Hippocampal formation (tissue), 2 donors: ENCODE measurements around the gene CSMD2.

Experiments used
- DNase-seq, 2 donors: peaks; one replicate each; lab custom pipeline; 2025; lab: John Stamatoyannopoulos, UW

CSMD2 gene

DNA sequence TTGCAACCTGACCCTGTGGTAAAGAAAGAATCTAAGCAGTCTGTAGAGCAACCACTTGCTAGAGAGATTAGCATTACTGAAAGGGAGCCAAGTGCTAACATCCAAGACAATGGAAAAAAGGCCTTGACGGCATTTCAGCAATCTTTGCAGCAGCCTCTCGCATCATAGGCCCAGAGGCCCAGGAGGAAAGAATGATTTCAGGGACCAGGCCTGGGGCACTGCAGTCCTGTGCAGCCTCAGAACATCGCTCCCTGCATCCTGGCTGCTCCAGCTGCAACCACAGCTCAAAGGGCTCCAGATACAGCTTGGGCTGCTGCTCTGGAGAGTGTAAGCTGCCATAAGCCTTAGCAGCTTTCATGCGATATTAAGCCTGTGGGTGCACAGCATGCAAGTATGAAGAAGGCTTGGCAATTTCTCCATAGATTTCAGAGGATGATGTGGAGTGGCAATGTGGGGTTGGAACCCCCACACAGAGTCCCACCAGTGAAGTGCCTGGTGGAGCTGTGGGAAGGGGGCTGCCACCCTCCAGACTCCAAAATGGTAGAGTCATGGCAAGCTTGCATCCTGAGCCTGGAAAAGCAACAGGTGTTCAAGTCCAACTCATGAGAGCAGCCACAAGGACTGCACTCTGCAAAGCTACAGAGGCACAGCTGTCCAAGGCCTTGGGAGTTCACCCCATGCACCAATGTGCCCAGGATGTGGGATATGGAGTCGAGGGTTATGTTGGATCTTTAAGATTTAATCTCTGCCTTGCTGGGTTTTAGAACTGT, 411.8 kb downstream of the CSMD2 start:
- no peak for DNase-seq

DNA sequence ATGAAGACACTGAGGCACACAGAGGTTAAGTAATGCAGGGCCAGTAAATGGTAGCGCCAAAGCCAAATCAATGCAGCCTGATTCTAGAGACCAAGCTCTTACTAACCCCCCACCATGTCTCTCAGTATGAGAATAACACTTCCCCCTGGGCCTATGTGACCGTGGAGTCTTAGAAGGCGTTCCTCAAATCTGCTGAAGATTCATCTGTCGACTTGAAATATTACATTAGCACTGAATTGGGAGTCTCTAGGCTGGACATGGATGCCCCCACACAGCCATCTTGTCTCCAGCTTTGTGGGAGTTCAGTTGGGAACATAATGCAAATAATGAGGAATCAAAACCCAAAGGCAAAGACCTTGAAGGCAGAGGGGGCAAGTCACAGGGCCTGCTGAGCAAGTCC, 419.1 kb downstream of the CSMD2 start:
- no peak for DNase-seq

DNA sequence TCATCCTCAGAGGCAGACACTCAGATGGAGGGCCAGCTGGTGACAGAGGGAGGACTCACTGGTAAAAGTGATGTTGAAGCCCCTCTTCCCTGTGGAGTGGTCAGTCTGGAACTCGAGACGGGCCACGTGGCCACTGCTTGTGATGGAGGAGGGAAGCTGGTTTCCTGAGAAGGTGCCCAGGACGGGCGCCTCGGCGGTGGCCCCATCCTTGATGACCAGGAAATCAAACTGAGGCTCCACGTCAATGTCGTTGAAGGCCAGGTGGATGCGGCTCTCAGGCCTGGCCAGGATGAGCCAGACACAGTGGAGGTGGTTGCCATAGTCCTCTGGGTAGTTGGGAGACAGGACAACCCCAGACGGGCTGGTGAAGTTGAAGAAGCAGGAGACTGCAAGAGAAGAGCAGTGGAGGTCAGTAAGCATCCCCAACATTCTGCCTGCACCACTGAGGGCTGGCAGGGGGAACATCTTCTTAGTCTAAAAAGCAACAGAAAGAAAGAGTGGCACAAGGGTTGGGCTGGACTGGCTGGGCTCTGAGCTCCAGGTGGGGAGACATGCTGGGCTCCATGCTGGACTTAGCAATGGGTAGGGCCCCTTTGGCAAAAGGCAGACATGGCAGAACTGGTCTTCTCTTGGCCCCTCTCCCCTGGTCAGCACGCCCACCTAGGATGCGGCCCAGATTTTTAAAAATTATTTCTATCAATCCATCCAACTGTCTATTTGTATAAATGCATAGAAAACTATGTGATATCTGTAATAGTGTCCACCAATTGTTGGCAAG, 421.6 kb downstream of the CSMD2 start:
- no peak for DNase-seq

DNA sequence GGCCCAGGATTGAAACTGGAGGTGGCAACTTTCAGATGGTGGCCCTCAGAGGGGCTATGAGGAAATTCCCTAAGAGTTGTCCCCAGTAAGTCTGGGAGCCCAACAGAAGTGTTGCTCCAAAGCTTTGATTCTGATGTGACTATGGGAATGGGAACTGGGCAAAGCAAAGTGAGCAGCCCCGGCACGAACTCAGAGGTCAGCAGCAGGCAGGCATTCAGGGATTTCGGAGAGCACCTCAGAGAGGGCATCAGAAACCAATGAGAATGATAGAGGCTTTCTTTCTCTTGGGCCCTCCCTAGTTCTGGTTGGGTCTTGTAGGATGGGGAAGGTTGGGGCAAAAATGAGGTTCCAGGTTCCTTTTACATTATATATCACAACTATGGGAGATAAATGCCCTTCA, 422.4 kb downstream of the CSMD2 start:
- DNase-seq = no peak

DNA sequence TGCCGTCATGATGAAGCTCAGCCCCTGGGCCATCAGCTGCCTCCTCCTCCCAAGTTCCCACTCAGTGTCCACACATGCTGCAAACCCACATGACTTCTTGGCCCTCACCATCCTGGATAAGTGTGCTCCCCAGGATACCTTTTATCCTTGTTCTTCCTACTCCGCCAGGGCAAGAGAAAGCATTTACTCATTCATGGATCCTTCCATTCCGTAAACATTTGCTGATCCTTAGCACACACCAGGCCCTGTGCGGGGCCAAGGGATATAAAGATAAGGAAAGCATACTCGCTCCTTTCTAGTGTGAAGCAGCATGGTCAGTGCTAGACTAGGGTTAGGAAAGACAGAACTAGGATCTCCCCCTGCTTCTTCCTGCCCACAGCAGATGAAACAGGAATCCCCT, 423.3 kb downstream of the CSMD2 start:
- DNase-seq = no peak

DNA sequence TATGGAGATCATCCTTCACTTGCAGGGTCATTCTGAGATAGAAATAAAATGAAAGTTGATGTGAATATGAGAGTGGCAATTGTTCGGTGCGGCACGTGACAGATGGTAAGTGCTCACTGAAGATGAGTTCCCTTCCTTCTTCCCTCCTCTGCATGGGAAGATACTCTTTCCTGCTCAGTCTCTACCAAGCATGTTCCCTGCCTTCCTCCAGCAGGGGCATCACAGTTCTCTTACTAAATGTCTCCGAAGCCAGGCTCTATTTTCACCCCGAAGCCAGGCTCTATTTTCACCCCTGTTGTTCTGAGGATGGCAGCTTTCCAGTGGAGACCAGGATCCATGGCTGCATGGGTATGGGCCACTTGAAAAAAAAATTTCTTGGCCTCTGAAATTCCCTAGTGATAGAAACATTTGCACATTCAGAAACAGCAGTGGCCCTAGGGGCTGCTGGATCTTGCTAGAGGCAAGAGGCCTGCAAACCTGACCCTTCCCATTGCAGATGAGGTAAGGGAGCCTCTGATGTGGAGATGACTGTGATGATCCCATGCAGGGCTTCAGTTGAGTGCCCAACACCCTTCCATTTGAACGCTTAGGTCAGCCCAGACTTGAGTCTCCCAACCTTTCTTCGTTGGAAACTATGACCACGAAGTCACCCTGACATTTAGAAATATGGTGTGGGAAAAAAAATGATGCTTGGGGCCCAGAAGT, 424.8 kb downstream of the CSMD2 start:
- DNase-seq = no peak

DNA sequence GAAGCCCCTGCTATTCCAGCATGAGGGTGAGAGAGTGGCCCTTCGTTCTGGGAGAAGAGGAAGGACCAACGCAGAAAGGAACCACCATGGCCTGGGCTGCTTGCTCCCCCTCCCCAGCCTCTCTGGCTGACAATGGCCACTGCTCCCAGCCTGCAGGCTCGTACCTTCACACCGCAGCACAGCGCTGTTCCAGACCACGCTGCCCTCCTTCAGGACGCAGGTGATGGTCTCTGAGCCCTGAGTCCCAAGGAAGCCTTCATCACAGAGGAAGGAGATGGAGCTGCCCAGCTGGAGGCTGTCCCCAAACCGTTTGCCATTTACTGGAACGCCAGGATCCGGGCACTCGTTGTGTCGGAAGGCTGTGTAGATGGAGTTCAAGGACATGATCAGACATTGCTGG, 426.1 kb downstream of the CSMD2 start:
- DNase-seq = no peak

DNA sequence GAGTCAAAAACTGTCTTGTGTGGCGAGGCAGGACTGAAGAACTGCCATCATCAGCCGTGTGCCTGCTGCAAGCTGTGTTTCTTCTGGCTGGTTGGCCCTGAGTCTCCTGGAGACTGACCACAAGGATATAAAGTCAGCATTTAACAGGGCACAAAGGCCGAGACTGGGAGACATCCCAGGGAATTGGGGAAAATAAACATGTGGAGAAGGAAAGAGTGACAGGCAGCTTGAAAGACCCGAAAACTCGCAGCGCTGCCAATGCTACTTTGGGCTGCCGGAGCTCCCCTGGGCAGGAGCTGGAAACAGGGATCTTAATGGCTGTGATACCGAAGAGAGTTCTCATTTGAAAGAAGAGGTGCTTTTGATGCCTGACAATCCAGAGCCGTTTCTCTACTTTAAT, 426.5 kb downstream of the CSMD2 start:
- no peak for DNase-seq

DNA sequence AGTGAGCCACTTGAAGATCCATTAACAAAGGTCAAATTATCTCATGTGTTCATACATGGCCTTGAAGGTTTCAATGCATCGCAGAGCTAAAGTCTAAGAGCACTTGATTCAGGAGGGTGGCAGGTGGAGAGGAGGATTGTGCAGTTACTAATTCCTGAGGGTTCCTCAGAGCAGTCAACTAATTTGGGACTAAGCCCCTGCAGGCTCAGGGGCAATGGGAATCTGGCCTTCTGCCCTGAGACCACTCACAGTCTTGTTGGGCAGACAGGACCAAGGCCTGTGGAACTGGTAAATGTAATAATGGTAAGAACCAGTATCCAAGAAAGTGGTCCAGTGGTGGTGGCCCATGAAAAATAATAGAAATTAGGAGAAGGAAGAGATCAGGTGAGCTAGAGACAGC, 428.5 kb downstream of the CSMD2 start:
- no peak for DNase-seq

DNA sequence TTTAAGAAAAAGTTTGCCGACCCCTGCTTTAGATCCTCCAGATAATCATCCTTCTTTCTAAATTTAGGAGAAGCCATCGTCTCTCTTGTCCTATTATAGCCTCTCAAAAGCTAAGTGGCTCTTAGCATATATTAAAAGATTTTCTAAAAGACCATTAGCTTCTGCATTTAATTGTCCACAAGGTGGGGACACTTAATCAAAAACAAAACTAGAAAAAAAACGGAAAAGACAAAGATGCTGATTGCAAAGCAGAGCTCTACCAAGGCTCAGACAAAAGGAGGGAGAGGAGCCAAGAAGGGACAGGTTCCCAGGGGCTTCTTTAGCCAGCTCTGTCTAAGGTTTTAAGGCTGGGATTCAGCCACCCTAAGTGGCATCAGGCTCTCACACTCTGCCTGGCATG, 429.4 kb downstream of the CSMD2 start:
- DNase-seq = peak in 1 of 2 donors; percentile 4

DNA sequence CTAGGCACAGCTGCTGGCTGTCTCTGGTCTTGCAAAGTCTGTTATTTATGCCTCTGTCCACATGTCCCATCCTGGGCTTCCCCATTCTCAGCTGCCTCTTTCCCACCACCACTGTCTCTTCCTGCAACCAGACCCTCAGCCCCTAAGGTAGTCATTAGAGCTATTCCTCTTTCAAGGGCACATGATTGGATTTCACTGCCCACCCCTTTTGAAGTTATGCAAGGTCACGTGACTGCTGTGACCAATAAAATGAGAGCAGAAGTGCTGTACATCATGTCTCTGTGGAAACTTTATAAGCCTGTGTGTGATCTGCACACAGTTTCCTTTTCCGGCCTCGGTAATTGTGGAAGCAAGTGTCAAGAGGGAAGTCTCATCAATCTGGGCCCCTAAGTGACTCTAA, 437.7 kb downstream of the CSMD2 start:
- DNase-seq = no peak

DNA sequence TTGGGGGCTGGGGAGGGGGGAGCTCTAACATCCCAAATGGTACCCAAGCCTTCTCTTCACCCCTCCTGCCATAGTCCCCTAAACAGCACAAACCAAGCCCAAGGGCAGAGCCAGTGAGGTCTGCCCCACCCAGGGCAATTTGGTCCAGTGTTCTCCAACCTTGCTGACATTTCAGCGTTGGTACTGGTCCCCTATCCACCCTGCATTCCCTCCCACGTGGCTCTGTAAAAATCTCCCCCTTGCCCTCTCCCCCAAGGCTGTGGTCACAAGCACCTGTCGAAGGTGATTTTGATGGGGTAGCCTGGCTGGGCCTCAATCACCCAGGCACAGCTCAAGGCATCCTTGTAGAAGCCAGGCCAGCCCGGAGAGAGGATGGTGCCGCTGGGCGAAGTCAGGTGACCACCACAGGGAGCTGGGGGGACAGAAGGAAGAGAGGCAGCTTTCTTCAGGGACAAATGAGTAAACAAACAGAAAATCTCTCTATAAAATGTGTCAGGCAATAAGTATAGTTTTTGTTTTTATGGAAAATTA, 438.7 kb downstream of the CSMD2 start:
- DNase-seq = no peak

DNA sequence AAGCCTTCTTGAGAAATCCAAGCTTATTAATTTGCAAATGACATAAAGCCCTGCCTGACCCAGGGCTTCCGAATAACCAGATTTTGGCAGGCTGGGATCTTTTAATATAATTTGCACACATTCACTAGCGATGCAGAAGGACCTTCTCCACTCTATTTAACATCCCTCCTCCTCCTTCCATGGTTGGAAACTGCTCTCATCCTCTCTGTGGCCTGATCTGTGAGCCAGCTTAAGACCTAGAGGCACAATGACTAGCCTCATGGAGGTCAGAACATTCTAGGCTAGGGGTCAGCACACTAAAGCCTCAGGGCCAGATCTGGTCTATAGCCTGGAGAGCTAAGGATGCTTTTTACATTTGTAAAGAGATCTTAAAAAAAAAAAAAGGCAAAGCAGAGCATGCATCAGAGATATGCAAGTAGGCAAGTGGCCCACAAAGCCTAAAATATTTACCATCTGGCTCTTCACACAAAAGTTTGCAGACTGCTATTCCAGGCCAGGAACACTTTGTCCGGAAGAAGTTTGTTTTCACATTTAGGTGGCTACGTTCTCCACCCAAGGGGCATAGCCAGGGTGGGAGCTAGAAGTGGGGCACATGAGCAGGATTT, 439.4 kb downstream of the CSMD2 start:
- no peak for DNase-seq

DNA sequence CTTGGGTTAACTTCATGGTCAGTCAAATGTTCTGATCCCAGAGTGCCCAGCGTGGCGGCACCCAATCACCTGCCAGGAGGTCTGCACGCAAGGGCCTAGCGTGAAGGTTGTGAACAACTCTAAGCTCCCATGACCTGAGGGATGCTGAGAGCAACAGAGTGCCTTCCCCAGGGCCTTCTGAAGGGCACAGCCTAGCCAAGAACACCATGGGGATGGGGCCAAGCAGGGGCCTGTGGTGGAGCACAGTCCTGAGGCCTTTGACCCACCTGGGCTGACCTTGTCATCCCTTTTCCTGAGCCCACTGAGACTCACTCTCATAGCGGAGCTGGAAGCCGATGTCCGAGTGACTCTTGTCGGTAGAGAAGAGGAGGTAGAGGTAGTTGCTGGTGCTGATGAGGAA, 440.0 kb downstream of the CSMD2 start:
- DNase-seq = no peak

DNA sequence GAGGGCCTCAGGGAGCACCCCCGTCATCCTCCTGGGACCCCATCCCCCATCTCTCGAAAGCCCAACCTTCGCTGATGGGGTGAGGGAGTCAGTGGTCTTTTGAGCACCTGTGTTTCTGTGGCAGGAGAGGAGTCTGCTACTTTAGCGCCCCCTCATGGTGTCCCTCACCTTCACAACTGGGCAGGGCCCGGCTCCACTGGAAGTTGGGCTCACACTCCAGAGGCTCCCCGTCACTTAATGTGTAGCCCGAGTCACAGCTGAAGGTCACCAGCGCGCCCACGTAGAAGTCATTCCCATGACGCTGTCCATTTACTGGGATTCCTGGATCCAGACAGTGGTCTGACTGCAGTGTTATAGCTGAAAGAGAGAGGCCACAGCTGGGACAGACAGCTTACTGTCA, 440.7 kb downstream of the CSMD2 start:
- no peak for DNase-seq

DNA sequence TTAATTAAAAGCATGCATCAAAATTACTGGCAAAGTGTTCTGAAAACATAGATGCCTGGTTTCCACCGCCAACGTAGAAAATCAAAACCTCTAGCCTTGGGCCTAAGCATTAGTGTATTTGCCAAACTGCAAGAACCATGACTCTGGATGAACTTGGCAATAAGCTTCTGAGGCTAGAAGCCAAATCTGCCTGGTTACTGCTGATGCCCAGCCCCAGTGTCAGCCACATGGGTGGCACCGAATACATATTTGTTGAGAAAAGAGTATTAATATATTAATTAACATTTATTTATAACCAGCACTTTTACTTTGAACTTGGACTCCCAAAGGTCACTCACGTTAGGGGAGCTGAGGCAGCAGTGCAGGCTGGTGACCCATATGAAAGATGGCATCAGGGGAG, 441.8 kb downstream of the CSMD2 start:
- no peak for DNase-seq

DNA sequence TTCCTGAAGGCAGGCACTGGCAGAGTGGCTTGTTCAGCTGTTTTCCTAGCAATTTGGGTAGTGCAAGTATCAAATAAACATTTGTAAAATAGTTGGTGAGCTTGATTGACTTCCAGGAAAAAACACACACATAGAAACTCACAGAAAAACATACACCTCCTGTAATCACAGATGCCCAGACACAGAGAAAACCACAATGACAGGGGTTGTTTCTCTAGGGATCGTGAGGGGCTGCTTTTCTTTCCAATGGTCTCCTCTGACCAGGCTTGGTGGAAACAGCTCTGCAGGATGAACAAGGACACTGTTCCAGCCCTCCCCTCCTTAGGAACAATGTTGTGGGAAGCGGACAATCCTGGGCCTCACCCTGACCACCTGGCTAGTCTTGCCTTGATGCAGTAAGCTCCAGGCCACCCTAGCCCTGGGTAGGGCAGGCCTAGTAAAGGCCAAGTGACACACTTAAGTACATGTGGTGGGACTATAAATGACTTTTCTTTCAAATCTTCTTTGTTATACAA, 443.7 kb downstream of the CSMD2 start:
- no peak for DNase-seq

DNA sequence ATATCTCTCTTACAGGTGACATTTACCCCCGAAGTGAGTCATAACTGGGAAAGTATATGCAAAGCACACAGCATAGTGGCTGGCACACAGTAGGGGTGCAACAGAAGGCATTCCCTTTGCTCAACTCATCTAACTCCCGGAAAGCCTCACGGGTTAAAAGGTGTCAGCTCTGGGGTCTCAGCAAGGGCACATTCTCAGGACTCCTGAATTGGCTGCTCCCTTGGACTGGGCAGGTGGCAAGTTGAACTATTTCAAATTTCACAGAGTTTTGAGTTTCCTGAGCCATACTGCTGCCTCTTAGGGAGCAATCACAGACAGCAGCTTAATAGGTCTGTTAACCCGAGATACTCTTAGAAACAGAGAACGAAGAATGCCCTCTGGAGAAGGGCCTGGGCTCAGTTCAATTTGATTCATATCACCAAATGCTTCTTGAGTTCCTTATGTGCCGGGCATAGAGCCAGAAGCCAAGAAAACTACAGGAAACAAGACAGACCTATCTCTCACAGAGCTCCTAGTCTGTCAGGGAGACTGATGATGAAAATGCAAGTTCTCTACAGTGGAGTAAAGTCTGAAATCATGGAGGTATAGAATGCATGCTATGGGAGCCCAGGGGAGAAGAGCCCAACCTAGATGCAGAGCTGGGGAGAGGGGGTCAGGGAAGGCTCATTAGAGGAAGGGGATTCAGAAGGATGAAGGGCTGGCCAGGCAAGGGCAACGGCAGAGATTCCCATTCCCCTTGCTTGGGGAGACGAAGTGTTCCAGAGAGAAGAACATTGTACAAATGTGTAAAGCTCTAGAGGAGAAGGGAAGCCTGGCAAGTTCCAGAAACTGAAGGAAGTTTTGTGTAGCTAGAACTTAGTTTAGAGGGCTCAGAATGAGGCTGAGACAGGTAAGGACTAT, 445.0 kb downstream of the CSMD2 start:
- no peak for DNase-seq

DNA sequence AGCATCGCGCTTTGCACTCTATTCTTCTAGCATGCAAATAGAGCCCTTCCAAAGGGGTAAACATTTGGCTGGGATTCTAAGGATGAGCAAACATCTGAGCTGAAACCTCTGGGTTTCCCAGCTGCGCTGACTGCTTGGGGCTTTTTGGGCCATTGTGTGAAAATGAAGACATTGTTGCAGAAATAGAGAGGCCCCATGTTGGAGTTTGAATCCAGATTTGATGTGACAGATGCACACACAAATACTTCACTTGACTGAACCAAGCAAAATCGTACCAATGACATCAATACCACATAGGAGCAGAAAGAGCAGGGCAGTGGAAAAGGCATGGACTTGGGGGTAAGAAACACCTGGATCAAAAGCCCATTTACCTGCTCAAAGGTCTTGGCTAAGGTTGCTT, 445.7 kb downstream of the CSMD2 start:
- no peak for DNase-seq

DNA sequence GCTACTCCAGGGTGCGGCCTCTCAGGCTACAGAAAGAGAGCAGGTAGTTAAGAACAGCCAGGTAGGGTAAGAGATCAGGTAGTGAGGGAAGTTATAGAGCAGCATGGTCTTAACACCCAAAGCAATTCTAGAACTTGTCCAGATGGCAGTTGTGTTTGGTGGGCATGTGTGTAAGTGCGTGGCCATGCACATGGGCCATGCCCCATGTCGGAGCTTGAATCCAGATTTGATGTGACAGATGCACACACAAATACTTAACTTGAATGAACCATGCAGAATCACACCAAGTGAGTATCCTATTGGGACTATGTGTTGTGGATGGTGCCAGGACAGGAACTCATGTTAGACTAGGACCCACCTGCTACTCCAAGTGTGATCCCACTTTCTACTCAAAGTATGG, 446.8 kb downstream of the CSMD2 start:
- DNase-seq = no peak
